Stromal cell of bone marrow (primary cell): ENCODE results near the gene MS4A14.
"Not testable (repeated sequence)": the region's sequence is repeated elsewhere in the genome, so short reads cannot be mapped to it uniquely, and the experiment has no call there.

Source experiments
- DNase-seq: peaks from one replicate; pipeline ENCODE4 v3.0.0-alpha.2; 2012; ENCODE audit warnings: low read depth

MS4A14 gene

GRCh38 chr11:60389279-60389910 lies 6.9 kb upstream of the MS4A14 start:
- DNase-seq: no peak

- DNase-seq: no peak
These were observed 5.8 kb upstream of the MS4A14 start for GRCh38 chr11:60390419-60390818.

GRCh38 chr11:60392361-60392760 lies 3.9 kb upstream of the MS4A14 start:
- no peak for DNase-seq

GRCh38 chr11:60393016-60393415 lies 3.2 kb upstream of the MS4A14 start:
- no peak for DNase-seq

GRCh38 chr11:60394666-60395380 lies 1.4 kb upstream of the MS4A14 start:
- DNase-seq: no peak

GRCh38 chr11:60396799-60397198 lies 540 bp downstream of the MS4A14 start:
- DNase-seq: no peak

- DNase-seq: no peak
These were observed 23.8 kb downstream of the MS4A14 start for GRCh38 chr11:60420015-60420414.

- no peak for DNase-seq
These were observed 26.4 kb downstream of the MS4A14 start for GRCh38 chr11:60422609-60423008.

GRCh38 chr11:60428517-60428916 lies 32.3 kb downstream of the MS4A14 start:
- DNase-seq: no peak

GRCh38 chr11:60429272-60429671 lies 33.0 kb downstream of the MS4A14 start, which contains the start of gene MS4A5:
MS4A5 (plus strand) TSS chr11:60429572; CDS start chr11:60429675, 103 bp downstream.
- DNase-seq: no peak

- DNase-seq: no peak
These were observed 35.0 kb downstream of the MS4A14 start for GRCh38 chr11:60431251-60431650.

- DNase-seq: no peak
These were observed 37.1 kb downstream of the MS4A14 start for GRCh38 chr11:60433401-60433800.

- DNase-seq: no peak
These were observed 50.8 kb downstream of the MS4A14 start for GRCh38 chr11:60447070-60447469.

GRCh38 chr11:60447846-60448245 lies 51.6 kb downstream of the MS4A14 start:
- DNase-seq: no peak

GRCh38 chr11:60451185-60451584 lies 54.9 kb downstream of the MS4A14 start:
- not testable (repeated sequence) for DNase-seq

- no peak for DNase-seq
These were observed 58.0 kb downstream of the MS4A14 start for GRCh38 chr11:60454212-60454611.

GRCh38 chr11:60455531-60456042 lies 59.3 kb downstream of the MS4A14 start, which contains the start of gene MS4A1:
MS4A1 (plus strand) TSS chr11:60455847; CDS start chr11:60462375, 6,528 bp downstream.
- DNase-seq: no peak

- DNase-seq: no peak
These were observed 61.3 kb downstream of the MS4A14 start for GRCh38 chr11:60457576-60457975.

GRCh38 chr11:60459345-60459744 lies 63.1 kb downstream of the MS4A14 start:
- DNase-seq: no peak
